GM18951 (cell line): ENCODE measurements around the gene PLPP4.

Experiments
- POLR2A ChIP-seq: IDR thresholded peaks from 4 replicates; pipeline ENCODE4 v1.6.1; 2011; ENCODE audit warnings: mild to moderate bottlenecking; ENCODE audit not compliant: insufficient read length, insufficient read depth; ENCODE audit errors: extremely low read depth
- in situ Hi-C: fragments of 300-500 bp; cut with MboI; formaldehyde crosslinking; loops from one replicate; pipeline ENCODE4 v1.12.0; 2022; ENCODE audit warnings: low sequenced_read_pairs, mixed read lengths, inconsistent platforms; ENCODE audit not compliant: unreplicated experiment

PLPP4 gene

DNA sequence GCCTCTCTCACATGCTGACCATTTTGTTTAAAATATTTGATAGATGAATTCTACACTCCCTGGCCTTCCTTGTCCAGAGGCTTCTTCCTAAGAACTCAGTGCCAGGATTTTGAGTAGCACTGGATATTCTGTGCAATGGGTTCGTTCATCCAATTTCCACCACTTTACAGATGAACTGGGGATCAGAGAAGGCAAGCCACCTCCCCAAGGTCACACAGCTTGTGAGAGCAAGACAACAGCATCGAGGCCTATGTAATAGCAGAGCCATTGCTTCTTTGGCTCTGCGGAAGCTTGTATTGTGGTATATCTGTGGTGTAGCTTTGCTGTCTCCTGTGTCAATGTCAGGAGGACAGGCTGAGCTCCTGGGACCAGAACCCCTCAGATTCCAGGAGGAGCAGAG lies 140.9 kb downstream of the PLPP4 start:
- in situ Hi-C loops, result no loop called here
- TF ChIP-seq POLR2A, result no peak

GRCh38 chr10:120598386-120598785 lies 141.4 kb downstream of the PLPP4 start:
- no peak for TF ChIP-seq POLR2A
- in situ Hi-C loops, result no loop called here

DNA sequence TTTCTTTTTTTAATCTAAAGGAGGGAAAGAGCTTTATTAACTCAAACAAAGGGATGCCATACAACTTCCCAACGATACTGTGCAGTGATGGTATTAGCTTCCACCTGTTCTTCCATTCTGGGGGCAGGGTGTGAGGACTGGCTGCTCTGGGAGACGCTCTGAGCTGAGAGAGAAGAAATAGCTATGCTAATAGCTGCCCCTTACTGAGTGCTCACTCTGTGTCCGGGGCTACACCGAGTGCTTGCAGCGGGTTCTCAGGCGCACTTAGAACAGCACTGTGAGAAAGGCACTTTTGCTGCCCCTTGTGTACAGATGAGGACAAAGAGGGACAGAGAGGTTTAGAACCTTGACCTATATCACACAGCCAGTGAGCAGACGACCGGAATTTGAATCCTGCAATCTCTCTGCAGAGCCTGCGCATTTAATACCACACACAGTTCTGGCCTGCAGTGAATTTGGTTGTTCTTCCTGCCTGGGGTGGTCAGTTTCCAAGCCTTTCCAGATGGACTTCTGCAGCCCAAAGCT lies 142.2 kb downstream of the PLPP4 start:
- TF ChIP-seq POLR2A, result no peak

DNA sequence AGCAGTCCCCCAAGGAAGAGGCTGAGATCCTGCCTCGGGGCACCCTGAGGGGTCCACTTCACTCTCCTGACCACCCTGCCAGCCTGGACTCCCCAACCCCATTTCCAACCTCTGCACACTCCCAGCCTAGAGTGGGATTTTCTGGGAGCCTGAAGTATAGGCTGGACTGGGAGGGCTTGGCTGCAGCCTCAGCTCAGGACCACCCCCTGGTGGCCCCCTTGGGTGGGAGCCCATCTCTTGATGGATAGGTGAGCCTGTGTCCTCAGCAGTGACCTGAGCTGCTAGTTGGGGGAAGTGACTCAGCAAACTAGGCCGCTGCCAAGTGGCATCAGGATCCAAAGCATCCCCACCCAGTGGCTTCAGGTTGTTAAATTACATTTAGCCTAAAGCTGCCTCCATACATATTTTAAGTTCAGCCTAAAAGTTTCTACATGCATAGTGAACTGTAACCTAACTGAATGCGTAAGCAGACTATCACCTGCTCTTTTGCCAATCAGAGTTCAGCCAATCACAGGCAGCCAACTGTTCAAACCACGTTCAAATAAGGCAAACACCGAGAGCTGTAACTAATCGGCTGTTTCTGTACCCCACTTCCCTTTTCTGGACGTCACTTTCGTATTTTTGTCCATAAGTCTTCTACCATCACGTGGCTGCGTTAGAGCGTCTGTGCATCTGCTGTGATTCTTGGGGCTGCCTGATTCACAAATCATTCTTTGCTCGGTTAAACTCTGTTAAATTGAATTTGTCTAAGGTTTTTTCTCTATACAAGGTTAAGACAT lies 144.0 kb downstream of the PLPP4 start:
- in situ Hi-C loops, result no loop called here
- no peak for TF ChIP-seq POLR2A

More for the DNA sequence above, 142.2 kb downstream of the PLPP4 start:
- in situ Hi-C loops, result no loop called here

GRCh38 chr10:120601999-120602398 lies 145.0 kb downstream of the PLPP4 start:
- in situ Hi-C loops, result no loop called here
- no peak for TF ChIP-seq POLR2A

DNA sequence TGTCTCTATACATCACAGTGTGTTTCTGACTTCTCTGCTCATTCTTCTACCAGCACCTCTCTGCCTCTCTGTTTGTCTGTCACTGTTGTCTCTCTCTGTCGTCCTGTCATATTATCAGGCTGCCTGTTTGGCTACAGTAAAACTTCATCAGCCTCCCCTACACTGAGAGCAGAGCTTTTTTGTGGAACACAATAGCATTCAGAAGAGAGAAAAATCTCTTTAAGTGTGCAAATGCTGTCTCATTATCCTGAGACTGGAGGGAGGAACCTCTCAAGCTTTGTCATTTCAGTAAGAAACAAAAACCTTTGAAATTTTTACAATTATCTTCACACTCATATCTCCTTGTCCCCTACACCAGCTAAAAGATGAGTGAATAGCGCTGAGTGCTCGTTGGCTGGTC lies 148.4 kb downstream of the PLPP4 start:
- in situ Hi-C loops, result no loop called here
- TF ChIP-seq POLR2A, result no peak

GRCh38 chr10:120606051-120606764 lies 149.2 kb downstream of the PLPP4 start:
- no peak for TF ChIP-seq POLR2A

DNA sequence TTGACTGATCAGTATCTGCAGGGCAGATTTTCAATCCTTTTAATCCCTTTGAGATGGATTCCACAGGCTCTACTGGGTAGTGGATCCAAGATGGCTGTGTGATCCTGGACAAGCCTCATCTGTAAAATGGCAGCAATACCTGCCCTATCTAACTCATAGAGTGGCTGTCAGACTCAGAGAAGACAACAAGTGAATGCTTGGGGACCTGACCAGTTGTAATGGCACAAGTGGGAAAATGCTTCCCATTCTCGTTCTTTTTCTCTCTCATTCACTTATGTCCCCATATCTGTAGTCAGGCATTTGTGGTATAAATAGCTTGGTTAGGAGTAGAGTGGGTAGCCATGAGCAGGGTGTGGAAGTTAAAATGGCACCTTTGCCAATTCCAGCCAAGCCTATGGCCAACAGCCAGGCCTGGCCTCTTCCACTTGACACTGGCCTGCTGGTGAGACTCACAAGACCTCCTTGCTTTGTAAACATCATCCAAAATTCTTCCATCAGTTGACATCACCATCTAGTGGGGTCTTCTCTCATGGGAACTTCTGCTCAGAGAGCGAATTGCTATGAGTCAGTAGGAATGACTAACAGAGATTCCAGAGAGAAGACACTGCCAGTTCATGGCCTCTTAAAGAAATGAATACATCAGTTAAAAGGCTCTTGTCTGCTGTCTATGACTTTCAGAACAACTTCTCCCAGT lies 150.1 kb downstream of the PLPP4 start:
- in situ Hi-C loops, result no loop called here
- TF ChIP-seq POLR2A, result no peak

More at GRCh38 chr10:120606051-120606764, 149.2 kb downstream of the PLPP4 start:
- in situ Hi-C loops, result no loop called here

- in situ Hi-C loops, result no loop called here
- no peak for TF ChIP-seq POLR2A
These were observed 151.0 kb downstream of the PLPP4 start for GRCh38 chr10:120607710-120608703.

DNA sequence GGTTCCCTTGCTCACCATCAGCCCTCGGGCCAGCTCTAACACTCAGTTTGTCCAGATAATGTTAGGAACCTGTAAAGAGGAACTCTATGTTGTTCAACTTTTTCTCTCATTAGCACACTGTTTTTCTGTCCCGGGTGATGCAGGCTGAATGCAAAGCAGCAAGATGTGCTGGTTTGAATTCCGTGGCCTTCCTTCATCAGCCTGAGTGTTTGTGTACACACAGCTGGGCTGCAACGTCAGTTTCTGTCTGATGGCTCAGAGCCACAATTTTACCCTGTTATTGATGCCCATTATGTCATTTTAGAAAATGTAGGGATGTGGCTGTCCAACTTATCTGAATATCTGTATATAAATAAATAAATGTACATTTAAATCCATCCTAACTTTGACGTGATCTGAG lies 152.0 kb downstream of the PLPP4 start:
- in situ Hi-C loops, result no loop called here
- TF ChIP-seq POLR2A, result no peak

GRCh38 chr10:120610791-120611190 lies 153.8 kb downstream of the PLPP4 start:
- no peak for TF ChIP-seq POLR2A
- in situ Hi-C loops, result no loop called here

DNA sequence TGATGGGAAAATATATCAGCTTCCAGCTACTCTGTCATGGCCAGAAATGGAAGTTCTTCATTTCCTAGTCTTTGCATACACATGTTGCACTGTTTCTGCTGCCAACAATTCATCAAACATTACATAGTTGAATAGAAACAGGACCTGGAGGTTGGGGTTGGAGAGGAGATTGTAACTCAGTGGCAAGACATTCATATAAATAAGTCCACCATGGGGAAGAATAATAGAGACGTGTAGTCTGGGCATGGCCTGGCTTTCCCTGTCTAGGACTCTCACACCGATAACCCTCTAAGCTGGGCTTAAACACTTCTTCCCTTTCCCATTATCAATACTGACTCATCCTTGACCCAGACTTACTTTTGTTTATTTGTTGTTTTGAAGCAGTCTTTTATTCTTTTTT lies 155.7 kb downstream of the PLPP4 start:
- in situ Hi-C loops, result no loop called here
- TF ChIP-seq POLR2A, result no peak
